ENCODE data around the gene WDR59.
"Not testable (repeated sequence)": the region's sequence is repeated elsewhere in the genome, so short reads cannot be mapped to it uniquely, and the experiment has no call there.

WDR59 gene

GRCh38 chr16:74990832-74991231 is 5.9 kb upstream of the WDR59 start:
- Histone ChIP-seq H3K36me3 (ENCODE audit: control insufficient read depth in 2 of 2, insufficient read depth in 1 of 2, low read length in 2 of 2) (no peaks in the 10 kb centered on the region), H3K4me1 (ENCODE audit: control insufficient read depth, insufficient read depth, low read length) (no peaks in the 10 kb centered on the region), H3K4me3 (ENCODE audit: low read depth, low read length) (no peak overlapping the region), H3K27ac (ENCODE audit: extremely low read depth, low read depth, low read length) (no peak overlapping the region), H3K9me3 (ENCODE audit: control insufficient read depth, insufficient read depth, low read depth, low read length) (no peaks in the 10 kb centered on the region)
- ChIA-PET POLR2A (no interaction called here), CTCF (no interaction called here)
- no peak for TF ChIP-seq ZNF211 (tag by site-specific recombination; IDR thresholded peaks at IDR 0.05; ENCODE audit: low read depth)
- TF ChIP-seq, protein P1, sequence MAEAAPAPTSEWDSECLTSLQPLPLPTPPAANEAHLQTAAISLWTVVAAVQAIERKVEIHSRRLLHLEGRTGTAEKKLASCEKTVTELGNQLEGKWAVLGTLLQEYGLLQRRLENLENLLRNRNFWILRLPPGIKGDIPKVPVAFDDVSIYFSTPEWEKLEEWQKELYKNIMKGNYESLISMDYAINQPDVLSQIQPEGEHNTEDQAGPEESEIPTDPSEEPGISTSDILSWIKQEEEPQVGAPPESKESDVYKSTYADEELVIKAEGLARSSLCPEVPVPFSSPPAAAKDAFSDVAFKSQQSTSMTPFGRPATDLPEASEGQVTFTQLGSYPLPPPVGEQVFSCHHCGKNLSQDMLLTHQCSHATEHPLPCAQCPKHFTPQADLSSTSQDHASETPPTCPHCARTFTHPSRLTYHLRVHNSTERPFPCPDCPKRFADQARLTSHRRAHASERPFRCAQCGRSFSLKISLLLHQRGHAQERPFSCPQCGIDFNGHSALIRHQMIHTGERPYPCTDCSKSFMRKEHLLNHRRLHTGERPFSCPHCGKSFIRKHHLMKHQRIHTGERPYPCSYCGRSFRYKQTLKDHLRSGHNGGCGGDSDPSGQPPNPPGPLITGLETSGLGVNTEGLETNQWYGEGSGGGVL (tag by site-specific recombination; IDR thresholded peaks at IDR 0.05): no peak
- TF ChIP-seq ZNF660 (tag by site-specific recombination; IDR thresholded peaks at IDR 0.05): no peak
- TF ChIP-seq, protein P2, sequence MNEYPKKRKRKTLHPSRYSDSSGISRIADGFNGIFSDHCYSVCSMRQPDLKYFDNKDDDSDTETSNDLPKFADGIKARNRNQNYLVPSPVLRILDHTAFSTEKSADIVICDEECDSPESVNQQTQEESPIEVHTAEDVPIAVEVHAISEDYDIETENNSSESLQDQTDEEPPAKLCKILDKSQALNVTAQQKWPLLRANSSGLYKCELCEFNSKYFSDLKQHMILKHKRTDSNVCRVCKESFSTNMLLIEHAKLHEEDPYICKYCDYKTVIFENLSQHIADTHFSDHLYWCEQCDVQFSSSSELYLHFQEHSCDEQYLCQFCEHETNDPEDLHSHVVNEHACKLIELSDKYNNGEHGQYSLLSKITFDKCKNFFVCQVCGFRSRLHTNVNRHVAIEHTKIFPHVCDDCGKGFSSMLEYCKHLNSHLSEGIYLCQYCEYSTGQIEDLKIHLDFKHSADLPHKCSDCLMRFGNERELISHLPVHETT (tag by site-specific recombination; IDR thresholded peaks at IDR 0.05): no peak
- TF ChIP-seq ZNF423 (tag by site-specific recombination; IDR thresholded peaks at IDR 0.05): no peak
- no peak for TF ChIP-seq ZNF843 (tag by site-specific recombination; IDR thresholded peaks at IDR 0.05)
- no peak for TF ChIP-seq ZBTB1 (tag by site-specific recombination; IDR thresholded peaks at IDR 0.05)
- no peak for TF ChIP-seq ZNF362 (tag by site-specific recombination; IDR thresholded peaks at IDR 0.05)
- TF ChIP-seq MZF1 (tag by site-specific recombination; IDR thresholded peaks at IDR 0.05; ENCODE audit: borderline replicate concordance): no peak
- no peak for TF ChIP-seq ZNF341 (tag by site-specific recombination; IDR thresholded peaks at IDR 0.05; ENCODE audit: low read depth)
- TF ChIP-seq, protein P3, sequence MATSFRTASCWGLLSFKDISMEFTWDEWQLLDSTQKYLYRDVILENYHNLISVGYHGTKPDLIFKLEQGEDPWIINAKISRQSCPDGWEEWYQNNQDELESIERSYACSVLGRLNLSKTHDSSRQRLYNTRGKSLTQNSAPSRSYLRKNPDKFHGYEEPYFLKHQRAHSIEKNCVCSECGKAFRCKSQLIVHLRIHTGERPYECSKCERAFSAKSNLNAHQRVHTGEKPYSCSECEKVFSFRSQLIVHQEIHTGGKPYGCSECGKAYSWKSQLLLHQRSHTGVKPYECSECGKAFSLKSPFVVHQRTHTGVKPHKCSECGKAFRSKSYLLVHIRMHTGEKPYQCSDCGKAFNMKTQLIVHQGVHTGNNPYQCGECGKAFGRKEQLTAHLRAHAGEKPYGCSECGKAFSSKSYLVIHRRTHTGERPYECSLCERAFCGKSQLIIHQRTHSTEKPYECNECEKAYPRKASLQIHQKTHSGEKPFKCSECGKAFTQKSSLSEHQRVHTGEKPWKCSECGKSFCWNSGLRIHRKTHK (tag by site-specific recombination; IDR thresholded peaks at IDR 0.05): no peak
- no peak for TF ChIP-seq ZNF692 (tag by site-specific recombination; IDR thresholded peaks at IDR 0.05)
- no peak for TF ChIP-seq RBAK (tag by site-specific recombination; IDR thresholded peaks at IDR 0.05)
- TF ChIP-seq ZNF248 (tag by site-specific recombination; IDR thresholded peaks at IDR 0.05): no peak
- no peak for TF ChIP-seq ZNF792 (tag by site-specific recombination; IDR thresholded peaks at IDR 0.05)
- no peak for TF ChIP-seq ZNF596 (tag by site-specific recombination; IDR thresholded peaks at IDR 0.05)
- TF ChIP-seq ZNF624 (tag by site-specific recombination; IDR thresholded peaks at IDR 0.05): no peak
- TF ChIP-seq, protein P4, sequence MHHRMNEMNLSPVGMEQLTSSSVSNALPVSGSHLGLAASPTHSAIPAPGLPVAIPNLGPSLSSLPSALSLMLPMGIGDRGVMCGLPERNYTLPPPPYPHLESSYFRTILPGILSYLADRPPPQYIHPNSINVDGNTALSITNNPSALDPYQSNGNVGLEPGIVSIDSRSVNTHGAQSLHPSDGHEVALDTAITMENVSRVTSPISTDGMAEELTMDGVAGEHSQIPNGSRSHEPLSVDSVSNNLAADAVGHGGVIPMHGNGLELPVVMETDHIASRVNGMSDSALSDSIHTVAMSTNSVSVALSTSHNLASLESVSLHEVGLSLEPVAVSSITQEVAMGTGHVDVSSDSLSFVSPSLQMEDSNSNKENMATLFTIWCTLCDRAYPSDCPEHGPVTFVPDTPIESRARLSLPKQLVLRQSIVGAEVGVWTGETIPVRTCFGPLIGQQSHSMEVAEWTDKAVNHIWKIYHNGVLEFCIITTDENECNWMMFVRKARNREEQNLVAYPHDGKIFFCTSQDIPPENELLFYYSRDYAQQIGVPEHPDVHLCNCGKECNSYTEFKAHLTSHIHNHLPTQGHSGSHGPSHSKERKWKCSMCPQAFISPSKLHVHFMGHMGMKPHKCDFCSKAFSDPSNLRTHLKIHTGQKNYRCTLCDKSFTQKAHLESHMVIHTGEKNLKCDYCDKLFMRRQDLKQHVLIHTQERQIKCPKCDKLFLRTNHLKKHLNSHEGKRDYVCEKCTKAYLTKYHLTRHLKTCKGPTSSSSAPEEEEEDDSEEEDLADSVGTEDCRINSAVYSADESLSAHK (tag by site-specific recombination; IDR thresholded peaks at IDR 0.05): no peak
- TF ChIP-seq ZNF24 (tag by site-specific recombination; IDR thresholded peaks at IDR 0.05): no peak
- no peak for TF ChIP-seq ZNF10 (tag by site-specific recombination; IDR thresholded peaks at IDR 0.05)

DNA sequence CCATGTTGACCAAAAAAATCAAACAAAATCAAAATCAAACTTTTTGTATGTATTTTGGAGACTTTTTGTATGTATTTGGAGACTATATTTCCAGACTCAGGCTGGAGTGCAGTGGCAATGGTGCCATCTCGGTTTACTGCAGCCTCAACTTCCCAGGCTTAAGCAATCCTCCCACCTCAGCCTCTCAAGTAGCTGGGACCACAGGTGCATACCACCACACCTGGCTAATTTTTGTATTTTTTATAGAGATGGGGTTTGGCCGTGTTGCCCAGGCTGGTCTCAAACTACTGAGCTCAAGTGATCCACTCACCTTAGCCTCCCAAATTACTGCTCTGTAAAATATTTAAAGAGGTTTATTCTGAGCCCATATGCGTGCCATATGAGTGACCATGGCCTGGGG is 4.9 kb upstream of the WDR59 start:
- CTCF ChIA-PET; H3K36me3 ChIP-seq (ENCODE audit: control insufficient read depth in 2 of 2, insufficient read depth in 1 of 2, low read length in 2 of 2); H3K9me3 ChIP-seq (ENCODE audit: control insufficient read depth, insufficient read depth, low read depth, low read length); H3K4me1 ChIP-seq (ENCODE audit: control insufficient read depth, insufficient read depth, low read length); H3K27ac ChIP-seq (ENCODE audit: extremely low read depth, low read depth, low read length); H3K4me3 ChIP-seq (ENCODE audit: low read depth, low read length): not testable (repeated sequence)
- POLR2A ChIA-PET: interaction anchor here (0.7 kb wide), 1 partner anchor 1971 kb away, joined by 4 read pairs; no protein-coding TSS in a partner anchor

Measured in HEK293 (cell line).